ENCODE data around the gene DELE1. TPM values are rescaled to one million over a fixed set of nuclear protein-coding genes. Genes with fewer than 3 reads are reported as not detected.

Gene DELE1
- total and polyA plus RNA-seq, 2 donors (not counting 3 experiments of a cell fraction or from before 2014, with no cell fraction given): 105 to 121 TPM

DNA sequence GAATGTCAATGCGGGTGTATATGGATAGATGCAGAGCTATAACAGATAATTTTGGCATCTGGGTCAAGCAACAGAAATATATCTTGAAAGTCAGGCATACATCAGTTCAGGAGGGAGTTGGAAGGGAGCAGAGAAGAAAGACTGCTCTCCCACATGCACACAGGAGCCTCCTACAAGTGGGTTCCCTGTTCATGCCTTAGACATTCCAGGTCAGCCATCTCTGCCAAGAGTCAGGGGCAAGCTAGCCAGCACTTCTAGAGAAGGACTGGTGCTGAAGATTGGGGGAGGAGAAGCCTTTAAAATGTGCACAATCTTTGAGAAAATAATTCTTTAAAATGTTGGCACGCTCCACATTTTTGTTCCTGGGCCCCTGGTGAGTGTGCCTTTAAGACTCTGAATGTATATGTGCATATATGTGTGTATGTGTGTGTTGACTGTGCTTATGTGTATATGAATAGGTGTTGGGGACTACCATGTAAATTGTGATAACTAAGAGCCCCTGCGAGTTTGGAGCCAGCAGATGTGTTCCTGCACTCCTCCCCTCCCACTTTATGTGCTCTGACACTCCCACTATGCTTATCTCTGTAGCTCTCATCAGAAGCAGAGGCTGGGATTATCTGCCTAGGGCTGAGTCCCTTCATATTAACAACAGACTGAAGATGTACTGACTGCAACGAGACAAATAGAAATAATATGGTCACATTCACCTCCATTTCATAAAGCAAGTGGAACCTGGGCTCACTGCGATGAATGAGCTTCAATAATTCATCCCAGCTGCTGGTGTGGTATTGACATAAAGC is 21.5 kb upstream of the DELE1 start:
- FAIRE-seq: no peak
- BruUV-seq (replicated peaks): no TSS peak
- Histone ChIP-seq H3K4me2 (ENCODE audit: insufficient read depth, low read length) (no peak overlapping the region), H2AFZ (ENCODE audit: low read depth, low read length) (no peak overlapping the region), H4K20me1 (replicated peaks; ENCODE audit: control insufficient read depth, extremely low read depth, insufficient read depth, low read length) (no peaks in the 10 kb centered on the region), H3K4me1 (ENCODE audit: control insufficient read depth, extremely low read depth, insufficient read depth, low read length) (no peaks in the 10 kb centered on the region), H3K27me3 (ENCODE audit: control insufficient read depth in 2 of 2, insufficient read depth in 2 of 2, low read length in 2 of 2) (peaks cover 4 to 9% of the 10 kb centered on the region in 2 experiments), H3K9me3 (replicated peaks; ENCODE audit: control insufficient read depth, insufficient read depth, low read length) (no peaks in the 10 kb centered on the region), H3K9ac (replicated peaks; ENCODE audit: extremely low read depth, insufficient read depth, low read length) (no peak overlapping the region), H3K79me2 (ENCODE audit: control insufficient read depth, insufficient read depth, low read length) (no peaks in the 10 kb centered on the region), H3K36me3 (ENCODE audit: control insufficient read depth in 2 of 2, extremely low read depth in 1 of 2, insufficient read depth in 2 of 2, low read length in 2 of 2) (no peaks in the 10 kb centered on the region), H3K27ac (ENCODE audit: insufficient read depth, low read depth, low read length) (no peak overlapping the region), H3K9me1 (replicated peaks; ENCODE audit: control insufficient read depth, extremely low read depth, insufficient read depth, low read length) (no peaks in the 10 kb centered on the region), H3K4me3 (replicated peaks in 1 of 3; ENCODE audit: insufficient read depth in 1 of 3, low read depth in 1 of 3, low read length in 3 of 3) (no peak overlapping the region)
- CTCF ChIA-PET: interaction anchor here (0.8 to 1.4 kb wide), 3 partner anchors 12 to 59 kb away, joined by 3 to 5 read pairs (median 5); no protein-coding TSS in a partner anchor
- DNase-seq (ENCODE audit: low read depth, low spot score): no peak
- dilution Hi-C loops (cut with MboI; ENCODE audit: extremely low pct_ligation_motif_present, low sequenced_read_pairs) (no loop called here), intact Hi-C loops (cut with micrococcal nuclease) (no loop called here)
- POLR2A ChIA-PET: interaction anchor here (0.5 kb wide), 1 partner anchor 248 kb away, joined by 4 read pairs; no protein-coding TSS in a partner anchor
- TF ChIP-seq POLR2AphosphoS5 (IDR thresholded peaks at IDR 0.05; ENCODE audit: insufficient read depth, low read depth, low read length) (no peak), FOS (IDR thresholded peaks at IDR 0.05; ENCODE audit: borderline replicate concordance, insufficient read depth, low read length) (no peak), MYC (IDR thresholded peaks at IDR 0.05; ENCODE audit: low read depth, low read length) (no peak), GATA2 (IDR thresholded peaks at IDR 0.05; ENCODE audit: insufficient read depth, insufficient read length, low read depth, low read length) (no peak), EZH2 (IDR thresholded peaks at IDR 0.05; ENCODE audit: borderline replicate concordance, low read depth, low read length, severe bottlenecking) (no peak), JUN (IDR thresholded peaks at IDR 0.05; ENCODE audit: borderline replicate concordance, insufficient read depth, insufficient read length, low read depth) (no peak), POLR2A (IDR thresholded peaks at IDR 0.05; ENCODE audit: low read depth, low read length) (no peak)
- TF ChIP-seq, protein P1, sequence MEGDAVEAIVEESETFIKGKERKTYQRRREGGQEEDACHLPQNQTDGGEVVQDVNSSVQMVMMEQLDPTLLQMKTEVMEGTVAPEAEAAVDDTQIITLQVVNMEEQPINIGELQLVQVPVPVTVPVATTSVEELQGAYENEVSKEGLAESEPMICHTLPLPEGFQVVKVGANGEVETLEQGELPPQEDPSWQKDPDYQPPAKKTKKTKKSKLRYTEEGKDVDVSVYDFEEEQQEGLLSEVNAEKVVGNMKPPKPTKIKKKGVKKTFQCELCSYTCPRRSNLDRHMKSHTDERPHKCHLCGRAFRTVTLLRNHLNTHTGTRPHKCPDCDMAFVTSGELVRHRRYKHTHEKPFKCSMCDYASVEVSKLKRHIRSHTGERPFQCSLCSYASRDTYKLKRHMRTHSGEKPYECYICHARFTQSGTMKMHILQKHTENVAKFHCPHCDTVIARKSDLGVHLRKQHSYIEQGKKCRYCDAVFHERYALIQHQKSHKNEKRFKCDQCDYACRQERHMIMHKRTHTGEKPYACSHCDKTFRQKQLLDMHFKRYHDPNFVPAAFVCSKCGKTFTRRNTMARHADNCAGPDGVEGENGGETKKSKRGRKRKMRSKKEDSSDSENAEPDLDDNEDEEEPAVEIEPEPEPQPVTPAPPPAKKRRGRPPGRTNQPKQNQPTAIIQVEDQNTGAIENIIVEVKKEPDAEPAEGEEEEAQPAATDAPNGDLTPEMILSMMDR (IDR thresholded peaks at IDR 0.05; ENCODE audit: extremely low read depth in 1 of 2, insufficient read depth in 1 of 2, low read depth in 1 of 2, low read length in 2 of 2): no peak
- TF ChIP-seq, protein P2, sequence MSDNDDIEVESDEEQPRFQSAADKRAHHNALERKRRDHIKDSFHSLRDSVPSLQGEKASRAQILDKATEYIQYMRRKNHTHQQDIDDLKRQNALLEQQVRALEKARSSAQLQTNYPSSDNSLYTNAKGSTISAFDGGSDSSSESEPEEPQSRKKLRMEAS (IDR thresholded peaks at IDR 0.05; ENCODE audit: insufficient read depth, insufficient read length): no peak

Measured in endothelial cell of umbilical vein (primary cell).